Left ventricle myocardium inferior (tissue), 1 donor: ENCODE results near the gene ACTG2. TPM values are rescaled to one million over a fixed set of nuclear protein-coding genes. Genes with fewer than 3 reads are reported as not detected.

ENCODE experiments used
- DNase-seq: peaks from one replicate; pipeline ENCODE4 v3.0.0-alpha.2; 2020
- H3K27ac ChIP-seq: fragments of 200-600 bp; replicated peaks from 2 replicates; pipeline ENCODE4 v1.8.0; 2021
- H3K27me3 ChIP-seq: fragments of 200-600 bp; 2 replicates; pipeline ENCODE4 v1.8.0; 2021; ENCODE audit warnings: low read depth
- H3K36me3 ChIP-seq: fragments of 200-600 bp; 2 replicates; pipeline ENCODE4 v1.8.0; 2021
- H3K4me1 ChIP-seq: fragments of 200-600 bp; 2 replicates; pipeline ENCODE4 v1.8.0; 2021
- H3K4me3 ChIP-seq: fragments of 200-600 bp; 2 replicates; pipeline ENCODE4 v1.8.0; 2021; ENCODE audit warnings: mild to moderate bottlenecking, moderate library complexity
- H3K9me3 ChIP-seq: fragments of 200-600 bp; replicated peaks from 2 replicates; pipeline ENCODE4 v1.8.0; 2021
- intact Hi-C: fragments of 100-400 bp; cut with micrococcal nuclease; formaldehyde crosslinking; loops from one replicate; pipeline ENCODE4 v1.11.0; 2022
- total RNA-seq: library from RNA; stranded (reverse); fragmentation: NEBNext Ultra II Directional; extraction: Animal tissue kit (Norgen Biotek cat#: 25700); gene quantifications from one replicate; pipeline ENCODE4 v1.2.1, GENCODE V29; 2021
- TF ChIP-seq, protein P1 (sequence below): fragments of 200-600 bp; IDR thresholded peaks from 2 replicates; pipeline ENCODE4 v1.8.0; 2021; ENCODE audit warnings: antibody characterized with exemption, mild to moderate bottlenecking, borderline replicate concordance
- donor health status: DM: no; HTN: yes; CAD: no; lungs with severe emphysema.

The ACTG2 gene
- total RNA-seq, 1 donor from 2014 or later = 1.6 TPM

DNA sequence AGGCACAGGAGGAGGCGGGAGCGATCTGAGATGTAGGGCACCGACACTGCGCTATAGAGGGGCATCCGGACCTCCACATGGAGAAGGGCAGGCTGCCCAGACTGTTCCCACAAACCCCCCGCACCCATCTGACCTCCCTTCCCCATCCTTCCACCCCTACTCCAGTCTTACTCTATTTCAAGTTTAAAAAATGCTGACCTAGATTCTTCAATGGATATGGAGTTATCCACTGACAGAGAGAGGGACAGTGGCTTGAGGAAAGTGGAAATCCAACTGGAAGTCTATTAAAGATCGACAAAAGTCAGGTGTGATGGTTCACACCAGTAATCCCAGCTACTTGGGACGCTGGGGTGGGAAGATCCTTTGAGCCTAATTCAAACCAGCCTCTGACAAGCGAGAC, 28.8 kb downstream of the ACTG2 start:
- H3K36me3 ChIP-seq = no peaks in the 10 kb centered on the region
- peaks cover 38% of the 10 kb centered on the region for H3K27me3 ChIP-seq
- no peak overlapping the region for H3K27ac ChIP-seq
- H3K4me3 ChIP-seq = no peak overlapping the region
- H3K9me3 ChIP-seq = no peaks in the 10 kb centered on the region
- intact Hi-C loops = no loop called here
- TF ChIP-seq, protein P1, sequence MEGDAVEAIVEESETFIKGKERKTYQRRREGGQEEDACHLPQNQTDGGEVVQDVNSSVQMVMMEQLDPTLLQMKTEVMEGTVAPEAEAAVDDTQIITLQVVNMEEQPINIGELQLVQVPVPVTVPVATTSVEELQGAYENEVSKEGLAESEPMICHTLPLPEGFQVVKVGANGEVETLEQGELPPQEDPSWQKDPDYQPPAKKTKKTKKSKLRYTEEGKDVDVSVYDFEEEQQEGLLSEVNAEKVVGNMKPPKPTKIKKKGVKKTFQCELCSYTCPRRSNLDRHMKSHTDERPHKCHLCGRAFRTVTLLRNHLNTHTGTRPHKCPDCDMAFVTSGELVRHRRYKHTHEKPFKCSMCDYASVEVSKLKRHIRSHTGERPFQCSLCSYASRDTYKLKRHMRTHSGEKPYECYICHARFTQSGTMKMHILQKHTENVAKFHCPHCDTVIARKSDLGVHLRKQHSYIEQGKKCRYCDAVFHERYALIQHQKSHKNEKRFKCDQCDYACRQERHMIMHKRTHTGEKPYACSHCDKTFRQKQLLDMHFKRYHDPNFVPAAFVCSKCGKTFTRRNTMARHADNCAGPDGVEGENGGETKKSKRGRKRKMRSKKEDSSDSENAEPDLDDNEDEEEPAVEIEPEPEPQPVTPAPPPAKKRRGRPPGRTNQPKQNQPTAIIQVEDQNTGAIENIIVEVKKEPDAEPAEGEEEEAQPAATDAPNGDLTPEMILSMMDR = no peak
- H3K4me1 ChIP-seq = peaks cover 5% of the 10 kb centered on the region
- no peak for DNase-seq

- Histone ChIP-seq H3K4me3 (no peak overlapping the region), H3K36me3 (no peaks in the 10 kb centered on the region), H3K27me3 (peaks cover 31% of the 10 kb centered on the region), H3K9me3 (no peaks in the 10 kb centered on the region), H3K27ac (no peak overlapping the region), H3K4me1 (peaks cover 14% of the 10 kb centered on the region)
- TF ChIP-seq, protein P1 = no peak
- DNase-seq = no peak
- intact Hi-C loops = no loop called here
Measured at GRCh38 chr2:73922681-73923080, 29.9 kb downstream of the ACTG2 start.

DNA sequence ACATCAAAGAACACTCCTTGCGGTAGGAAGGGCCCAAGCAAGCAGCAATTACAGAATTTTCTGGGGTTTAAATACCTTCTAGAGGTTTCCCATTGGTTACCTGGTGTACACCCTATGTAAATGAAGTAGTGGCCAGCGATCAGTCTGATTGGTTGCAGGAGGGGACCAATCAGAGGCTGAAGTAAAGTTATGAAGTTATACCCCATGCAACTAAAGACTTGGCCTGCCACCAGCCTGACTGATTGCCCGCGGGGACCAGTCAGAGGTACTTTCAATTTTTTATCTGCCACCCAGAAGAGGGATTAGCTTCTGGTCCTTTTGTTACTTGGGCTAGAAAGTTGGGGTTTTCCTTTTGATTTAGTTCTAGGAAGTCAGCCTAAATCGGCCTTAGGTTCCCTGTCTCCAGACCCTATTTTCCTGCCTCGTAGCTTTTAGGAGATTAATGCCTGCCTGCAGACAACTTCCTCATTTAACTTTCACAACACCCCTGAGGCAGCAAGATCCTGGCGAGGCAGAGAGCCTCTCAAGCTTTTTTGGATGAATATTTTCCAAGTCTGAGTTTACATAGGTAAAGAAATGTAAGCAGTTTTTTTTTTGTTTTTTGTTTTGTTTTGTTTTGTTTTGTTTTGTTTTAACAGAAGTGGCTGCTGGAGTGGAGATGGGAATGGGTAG, 32.4 kb downstream of the ACTG2 start:
- Histone ChIP-seq H3K27me3 (peaks cover 10% of the 10 kb centered on the region), H3K36me3 (no peaks in the 10 kb centered on the region), H3K27ac (no peak overlapping the region), H3K4me1 (peaks cover 39% of the 10 kb centered on the region), H3K9me3 (no peaks in the 10 kb centered on the region), H3K4me3 (no peak overlapping the region)
- TF ChIP-seq, protein P1 = no peak
- DNase-seq = no peak
- intact Hi-C loops = no loop called here

GRCh38 chr2:73925853-73926492, 33.2 kb downstream of the ACTG2 start:
- Histone ChIP-seq H3K36me3 (no peaks in the 10 kb centered on the region), H3K27me3 (peaks cover 5% of the 10 kb centered on the region), H3K4me3 (peak overlapping the region; percentile 81), H3K27ac (peak overlapping the region; percentile 93), H3K9me3 (no peaks in the 10 kb centered on the region), H3K4me1 (peaks cover 46% of the 10 kb centered on the region)
- intact Hi-C loops = no loop called here
- TF ChIP-seq, protein P1 = no peak
- DNase-seq = no peak

- no peaks in the 10 kb centered on the region for H3K36me3 ChIP-seq
- peak within 1 kb of the TSS; percentile 93 for H3K27ac ChIP-seq
- H3K4me1 ChIP-seq = peaks cover 53% of the 10 kb centered on the region
- no peaks in the 10 kb centered on the region for H3K27me3 ChIP-seq
- no peaks in the 10 kb centered on the region for H3K9me3 ChIP-seq
- TF ChIP-seq, protein P1 = no peak
- H3K4me3 ChIP-seq = peak within 1 kb of the TSS; percentile 81
- intact Hi-C loops = no loop called here
- peak; percentile 97 for DNase-seq
Measured at GRCh38 chr2:73926493-73927327, 33.9 kb downstream of the ACTG2 start, which contains the start of gene DGUOK. DGUOK (plus strand) TSS chr2:73926880; CDS start chr2:73926911, 31 bp downstream.
